Stimulated activated CD8-positive, alpha-beta memory T cell treated with anti-CD3 and anti-CD28 coated beads, Interleukin-12 subunit alpha, Interleukin-12 subunit beta, amount 100 ng/mL, for 24 hours (primary cell): Measurements from ENCODE around the gene EXOC6B.

ENCODE experiments used
- DNase-seq: peaks from one replicate; pipeline ENCODE4 v3.0.0-alpha.2; 2020; ENCODE audit errors: extremely low read depth

The EXOC6B gene

GRCh38 chr2:72789241-72789640 is 36.6 kb downstream of the EXOC6B start:
- DNase-seq = no peak

- no peak for DNase-seq
These were observed 37.1 kb downstream of the EXOC6B start for GRCh38 chr2:72788756-72789155.

GRCh38 chr2:72785517-72785916 is 40.3 kb downstream of the EXOC6B start:
- DNase-seq = no peak

GRCh38 chr2:72782520-72782919 is 43.3 kb downstream of the EXOC6B start:
- DNase-seq = no peak

- DNase-seq = no peak
These were observed 44.4 kb downstream of the EXOC6B start for GRCh38 chr2:72781480-72781879.

GRCh38 chr2:72780477-72780876 is 45.4 kb downstream of the EXOC6B start:
- DNase-seq = no peak

- DNase-seq = no peak
These were observed 46.3 kb downstream of the EXOC6B start for GRCh38 chr2:72779495-72779894.

- DNase-seq = no peak
These were observed 47.4 kb downstream of the EXOC6B start for GRCh38 chr2:72778410-72778809.

GRCh38 chr2:72770879-72771461 is 54.9 kb downstream of the EXOC6B start:
- no peak for DNase-seq

GRCh38 chr2:72765997-72766609 is 59.7 kb downstream of the EXOC6B start:
- DNase-seq = no peak

GRCh38 chr2:72762276-72762675 is 63.6 kb downstream of the EXOC6B start:
- no peak for DNase-seq

GRCh38 chr2:72759755-72760154 is 66.1 kb downstream of the EXOC6B start:
- no peak for DNase-seq

GRCh38 chr2:72757177-72757775 is 68.6 kb downstream of the EXOC6B start:
- no peak for DNase-seq

GRCh38 chr2:72755647-72756423 is 70.0 kb downstream of the EXOC6B start:
- DNase-seq = no peak

- DNase-seq = no peak
These were observed 71.1 kb downstream of the EXOC6B start for GRCh38 chr2:72754628-72755320.

- no peak for DNase-seq
These were observed 74.7 kb downstream of the EXOC6B start for GRCh38 chr2:72750977-72751639.

GRCh38 chr2:72750466-72750865 is 75.4 kb downstream of the EXOC6B start:
- DNase-seq = no peak

- no peak for DNase-seq
These were observed 78.5 kb downstream of the EXOC6B start for GRCh38 chr2:72747344-72747743.

GRCh38 chr2:72745679-72746368 is 80.0 kb downstream of the EXOC6B start:
- DNase-seq = no peak

GRCh38 chr2:72744049-72744448 is 81.8 kb downstream of the EXOC6B start:
- no peak for DNase-seq

- DNase-seq = no peak
These were observed 82.4 kb downstream of the EXOC6B start for GRCh38 chr2:72743481-72743880.
